HG02623 (cell line): ENCODE results near the gene MBOAT2.
"Not testable (repeated sequence)": the region's sequence is repeated elsewhere in the genome, so short reads cannot be mapped to it uniquely, and the experiment has no call there.

Experiments
- ATAC-seq: cut with Tn5 transposase; IDR thresholded peaks from one replicate; pipeline ENCODE4 v1.9.1; 2021; ENCODE audit warnings: moderate library complexity; ENCODE audit not compliant: unreplicated experiment

MBOAT2 gene

DNA sequence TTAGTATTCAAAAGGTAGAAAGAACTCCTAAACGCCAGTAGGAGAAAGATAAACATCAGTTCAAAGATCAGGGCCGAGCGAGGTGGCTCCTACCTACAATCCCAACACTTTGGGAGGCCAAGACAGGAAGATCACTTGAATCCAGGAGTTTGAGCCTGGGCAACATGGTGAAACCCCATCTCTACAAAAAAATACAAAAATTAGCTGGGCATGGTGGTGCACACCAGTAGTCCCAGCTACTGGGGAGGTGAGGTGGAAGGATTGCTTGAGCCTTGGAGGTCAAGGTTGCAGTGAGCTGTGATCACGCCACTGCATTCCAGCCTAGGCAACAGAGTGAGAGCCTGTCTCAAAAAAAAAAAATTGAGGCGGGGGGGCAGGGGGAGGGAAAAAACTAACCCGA, 40.6 kb downstream of the MBOAT2 start:
- no peak for ATAC-seq

DNA sequence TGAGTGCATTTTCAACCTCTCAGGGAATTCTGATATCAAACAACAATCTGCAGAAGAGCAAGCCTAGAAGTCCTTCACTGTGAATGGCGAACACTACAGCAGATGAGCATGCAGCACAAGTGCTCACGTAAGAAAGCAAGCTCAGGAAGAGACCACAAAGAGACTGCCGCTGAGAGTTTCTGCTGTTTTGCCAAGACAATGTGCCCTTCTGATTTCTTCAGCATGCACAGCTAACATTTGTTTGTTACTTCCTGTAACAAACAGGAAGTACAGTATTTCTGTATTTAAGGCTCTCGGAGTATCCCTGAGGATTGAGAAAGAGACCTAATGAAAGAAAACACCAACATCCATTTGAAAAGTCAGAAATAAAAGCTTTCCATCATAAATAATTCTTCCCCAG, 45.9 kb downstream of the MBOAT2 start:
- no peak for ATAC-seq

DNA sequence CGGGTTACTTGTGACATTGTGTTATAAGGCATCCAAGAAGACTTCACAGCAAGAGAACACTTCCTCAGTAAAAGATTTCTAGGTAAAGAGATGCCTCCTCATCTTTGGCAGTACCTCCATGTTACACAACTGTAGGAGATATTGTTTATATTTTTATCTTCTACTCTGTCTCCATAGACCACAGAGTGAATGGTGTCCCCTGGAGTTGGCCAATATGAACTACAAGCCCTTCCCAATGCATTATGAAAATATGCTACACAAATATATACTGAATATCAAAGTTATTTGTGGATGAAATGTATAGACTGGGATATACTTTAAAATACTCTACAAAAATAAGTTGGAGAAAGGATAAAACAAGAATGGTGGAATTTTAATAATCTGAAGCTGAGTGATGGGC, 46.7 kb downstream of the MBOAT2 start:
- ATAC-seq = no peak

DNA sequence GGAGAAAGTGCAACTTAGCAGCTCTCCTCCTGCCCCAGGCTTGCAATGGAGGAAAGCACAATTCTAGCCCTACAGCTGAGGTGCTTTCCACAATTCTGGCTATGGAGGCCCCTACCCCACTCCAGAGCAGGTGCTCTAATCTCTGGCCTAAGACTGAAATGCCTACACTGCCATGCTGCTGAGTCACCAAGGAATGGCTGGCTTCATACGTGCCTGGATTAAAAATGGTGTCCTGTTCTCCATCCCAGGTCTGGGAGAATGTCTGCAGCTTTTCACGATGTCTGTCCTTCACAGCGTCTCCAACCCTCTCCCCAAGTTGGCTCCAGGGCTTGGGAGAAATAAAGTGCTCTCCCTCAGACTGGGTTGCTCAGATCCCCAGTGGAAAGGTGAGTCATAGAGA, 48.5 kb downstream of the MBOAT2 start:
- ATAC-seq = no peak

DNA sequence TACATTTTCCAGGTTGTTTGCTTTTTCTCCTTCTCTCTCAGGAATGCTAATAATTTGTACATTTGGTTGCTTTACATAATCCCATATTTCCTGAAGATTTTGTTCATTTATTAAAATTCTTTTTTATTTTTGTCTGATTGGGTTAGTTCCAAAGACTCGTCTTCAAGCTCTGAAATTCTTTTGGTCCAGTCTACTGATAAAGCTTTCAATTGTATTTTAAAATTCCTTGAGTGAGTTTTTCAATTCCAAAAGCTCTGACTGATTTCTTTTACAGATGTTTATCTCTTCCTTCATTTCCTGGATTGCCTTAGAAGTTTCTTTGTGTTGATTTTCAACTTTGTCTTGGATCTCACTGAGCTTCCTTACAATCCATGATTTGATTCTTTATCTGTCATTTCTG, 50.0 kb downstream of the MBOAT2 start:
- no peak for ATAC-seq

DNA sequence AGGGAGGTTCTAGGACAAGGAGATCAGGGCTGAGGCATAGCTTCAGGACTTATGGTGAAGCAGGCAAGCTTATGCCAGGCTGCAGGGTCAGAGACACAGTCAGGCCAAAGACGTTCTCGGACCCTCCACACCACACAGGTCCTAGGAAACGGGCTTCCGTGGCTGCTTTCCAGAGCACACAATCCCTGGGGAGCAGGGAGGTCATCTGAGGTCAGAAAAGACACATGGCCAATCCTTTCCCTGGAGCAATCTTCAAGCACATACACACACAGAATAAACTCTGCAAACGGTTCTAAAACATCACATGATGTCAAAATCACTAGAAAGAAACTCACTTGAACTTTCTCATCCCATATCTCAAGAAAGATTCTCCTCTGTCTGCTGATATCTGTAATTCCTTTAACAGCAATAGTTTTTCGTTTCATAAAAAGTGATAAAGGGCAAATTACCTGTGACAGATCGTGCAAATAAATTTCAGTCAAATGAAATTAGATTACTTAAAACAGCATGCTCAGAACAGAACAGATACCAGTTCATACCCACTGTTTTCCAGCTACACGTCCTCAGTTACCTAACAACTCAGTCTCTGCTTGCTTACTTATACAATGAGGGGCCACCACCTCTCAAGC, 63.9 kb downstream of the MBOAT2 start:
- ATAC-seq = no peak

DNA sequence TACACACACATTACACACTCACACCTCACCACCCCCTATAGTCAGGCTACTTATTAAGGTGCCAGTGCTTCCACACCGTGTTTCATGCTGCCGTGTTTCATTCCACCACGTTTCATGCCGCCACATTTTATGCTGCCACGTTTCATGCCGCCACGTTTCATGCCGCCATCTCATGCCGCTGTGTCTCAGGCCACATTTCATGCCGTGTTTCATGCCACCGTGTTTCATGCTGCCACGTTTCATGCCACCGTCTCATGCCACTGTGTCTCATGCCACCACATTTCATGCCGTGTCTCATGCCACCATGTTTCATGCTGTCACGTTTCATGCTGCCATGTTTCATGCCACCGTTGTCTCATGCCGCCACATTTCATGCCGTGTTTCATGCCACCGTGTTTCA, 65.1 kb downstream of the MBOAT2 start:
- no peak for ATAC-seq

DNA sequence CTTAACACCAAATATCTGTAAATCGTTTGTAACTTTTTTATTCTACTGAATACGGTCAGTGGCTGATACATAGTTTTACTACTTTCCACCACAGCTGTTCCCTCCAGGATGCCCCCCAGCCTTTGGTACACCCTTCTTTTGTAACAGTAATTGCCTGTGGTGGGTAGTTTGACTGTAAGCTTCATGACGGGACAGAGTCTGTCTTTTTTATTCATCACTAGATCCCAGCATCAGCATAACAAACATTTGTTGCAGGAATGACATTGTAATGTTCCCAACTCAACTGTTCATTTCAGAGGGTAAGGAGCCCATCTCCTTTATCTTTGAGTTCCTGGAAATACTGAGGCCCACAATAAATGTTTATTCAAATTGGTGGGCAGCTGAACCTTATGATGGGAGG, 67.5 kb downstream of the MBOAT2 start:
- ATAC-seq = no peak

DNA sequence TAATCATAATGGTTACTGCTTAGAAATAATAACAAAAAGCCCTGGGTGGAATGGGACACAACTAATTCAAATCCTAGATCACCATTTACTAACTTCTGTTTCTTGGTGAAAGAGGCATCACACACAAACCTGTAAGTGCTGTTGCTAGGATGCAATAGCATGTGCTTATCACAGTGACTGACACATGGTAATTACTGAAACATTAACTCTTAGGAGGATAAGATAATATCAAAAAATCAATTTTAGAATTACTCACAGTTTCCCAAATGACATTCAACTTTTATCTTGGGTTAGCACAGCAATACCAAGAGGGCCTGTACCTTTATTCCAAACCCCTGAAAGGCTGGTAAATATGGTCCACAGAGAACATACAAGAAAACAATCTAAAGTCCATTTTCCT, 69.1 kb downstream of the MBOAT2 start:
- ATAC-seq = no peak

DNA sequence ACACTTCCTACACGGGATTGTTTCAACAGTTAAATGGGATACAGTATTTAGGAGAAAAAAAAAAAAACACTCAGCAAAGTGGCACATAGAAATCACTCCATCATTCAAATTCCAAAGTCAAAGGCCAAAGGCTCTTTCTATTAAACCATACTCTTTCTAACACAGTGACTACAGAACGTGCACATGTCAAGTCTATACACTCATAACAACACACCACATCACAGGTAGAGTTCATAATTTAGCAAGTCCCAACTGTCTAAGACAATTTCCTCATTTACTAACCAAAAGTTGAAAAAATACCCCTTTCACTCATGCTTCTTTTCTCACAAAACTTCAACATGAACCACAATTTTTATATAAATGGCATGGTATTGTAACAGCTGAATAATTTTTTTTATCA, 70.8 kb downstream of the MBOAT2 start:
- no peak for ATAC-seq

DNA sequence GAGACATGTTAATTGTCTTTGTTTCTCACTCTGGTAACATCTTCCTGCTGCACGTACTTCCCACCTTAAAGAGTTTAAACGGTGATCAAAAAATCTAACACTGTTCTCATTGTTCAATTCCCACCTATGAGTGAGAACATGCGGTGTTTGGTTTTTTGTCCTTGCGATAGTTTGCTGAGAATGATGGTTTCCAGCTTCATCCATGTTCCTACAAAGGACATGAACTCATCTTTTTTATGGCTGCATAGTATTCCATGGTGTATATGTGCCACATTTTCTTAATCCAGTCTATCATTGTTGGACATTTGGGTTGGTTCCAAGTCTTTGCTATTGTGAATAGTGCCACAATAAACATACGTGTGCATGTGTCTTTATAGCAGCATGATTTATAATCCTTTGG, 73.3 kb downstream of the MBOAT2 start:
- ATAC-seq = not testable (repeated sequence)

DNA sequence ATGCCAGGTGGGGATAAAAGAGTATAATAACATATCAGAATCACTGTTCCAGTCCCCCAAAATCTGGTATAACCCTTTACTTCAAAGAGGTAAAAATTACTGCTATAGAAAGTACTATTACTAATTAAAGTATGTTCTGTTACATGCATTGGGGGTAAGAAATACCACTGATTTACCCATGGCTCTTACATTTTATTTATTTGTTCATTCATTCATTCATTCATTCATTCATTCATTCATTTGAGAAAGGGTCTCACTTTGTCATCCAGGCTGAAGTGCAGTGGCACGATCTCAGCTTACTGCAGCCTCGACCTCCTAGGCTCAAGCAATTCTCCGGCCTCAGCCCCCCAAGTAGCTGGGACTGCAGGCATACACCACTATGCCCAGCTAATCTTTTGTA, 74.4 kb downstream of the MBOAT2 start:
- ATAC-seq = no peak

DNA sequence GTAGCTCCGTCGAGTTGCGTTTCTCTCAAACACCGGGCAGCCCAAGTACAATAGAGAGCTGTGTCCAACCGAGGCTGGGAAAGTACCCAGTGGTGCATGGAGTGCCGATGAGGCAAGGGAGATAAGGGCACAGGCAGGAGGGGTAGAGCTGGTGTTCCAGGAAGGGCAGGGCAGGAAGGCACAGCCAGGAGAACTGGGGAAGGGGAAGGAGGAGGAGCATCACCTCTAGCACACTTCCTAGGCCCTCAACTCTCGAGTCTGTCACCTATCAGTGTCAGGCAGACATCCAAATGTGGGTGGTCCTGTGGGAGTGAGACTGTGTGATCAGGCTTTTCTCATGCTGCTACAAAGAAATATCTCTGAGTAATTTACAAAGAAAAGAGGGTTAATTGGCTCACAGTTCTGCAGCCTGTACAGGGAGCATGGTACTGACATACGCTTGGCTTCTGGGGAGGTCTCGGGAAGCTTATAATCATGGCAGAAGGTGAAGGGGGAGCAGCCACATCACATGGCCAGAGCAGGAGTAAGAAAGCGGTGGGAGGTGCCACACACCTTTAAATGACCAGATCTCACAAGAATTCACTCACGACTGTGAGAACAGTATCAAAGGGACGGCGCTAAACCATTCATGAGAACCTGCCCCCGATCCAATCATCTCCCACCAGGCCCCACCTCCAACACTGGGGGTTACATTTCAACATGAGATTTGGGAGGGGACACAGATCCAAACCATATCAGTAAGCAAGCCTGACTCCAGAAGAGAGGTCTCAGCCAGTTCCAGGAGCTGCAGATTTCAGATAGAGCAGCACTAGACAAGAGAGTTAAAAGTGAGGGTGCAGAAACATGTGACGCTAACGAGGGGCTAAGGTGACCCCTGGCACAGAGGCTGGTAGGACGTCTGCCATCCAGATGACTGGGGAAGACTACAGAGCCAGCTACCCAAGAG, 75.7 kb downstream of the MBOAT2 start:
- ATAC-seq = no peak

DNA sequence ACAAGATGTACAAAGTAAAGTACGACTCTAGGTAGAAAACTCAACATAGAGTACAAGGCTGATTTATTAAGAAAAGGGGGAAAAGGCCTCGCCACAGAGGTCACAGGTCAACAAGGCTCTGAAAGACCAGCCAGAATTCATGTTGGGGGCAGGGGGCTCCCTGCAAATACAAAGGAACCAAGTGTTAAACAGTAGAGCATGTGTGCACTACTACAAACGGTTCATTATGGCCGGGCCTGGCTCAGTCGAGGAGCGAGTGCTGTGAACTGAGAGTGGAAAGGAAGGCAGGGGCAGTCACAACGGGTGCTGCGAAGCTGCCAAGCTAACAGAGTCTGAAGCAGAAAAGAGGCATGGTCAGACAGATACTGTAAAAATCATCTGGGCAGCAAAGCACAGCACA, 77.1 kb downstream of the MBOAT2 start:
- ATAC-seq = no peak

DNA sequence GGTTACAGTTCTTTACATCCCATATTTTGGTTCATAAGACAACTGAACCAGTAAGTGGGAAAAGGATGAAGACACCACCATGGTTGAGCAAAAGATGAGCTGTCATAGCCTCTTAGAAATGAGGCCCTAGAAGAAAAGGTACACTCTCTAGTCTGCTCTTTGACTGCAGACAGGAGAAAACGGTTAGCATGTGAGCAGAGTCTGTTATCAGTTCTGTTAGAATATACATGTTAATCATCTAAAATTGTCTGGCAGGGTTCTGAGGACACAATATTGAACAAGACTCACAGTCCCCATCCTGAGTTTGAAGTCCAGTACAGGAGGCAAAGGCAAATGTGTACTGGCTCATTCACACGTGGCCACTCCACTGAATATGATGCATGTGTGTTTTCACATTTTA, 78.1 kb downstream of the MBOAT2 start:
- no peak for ATAC-seq

DNA sequence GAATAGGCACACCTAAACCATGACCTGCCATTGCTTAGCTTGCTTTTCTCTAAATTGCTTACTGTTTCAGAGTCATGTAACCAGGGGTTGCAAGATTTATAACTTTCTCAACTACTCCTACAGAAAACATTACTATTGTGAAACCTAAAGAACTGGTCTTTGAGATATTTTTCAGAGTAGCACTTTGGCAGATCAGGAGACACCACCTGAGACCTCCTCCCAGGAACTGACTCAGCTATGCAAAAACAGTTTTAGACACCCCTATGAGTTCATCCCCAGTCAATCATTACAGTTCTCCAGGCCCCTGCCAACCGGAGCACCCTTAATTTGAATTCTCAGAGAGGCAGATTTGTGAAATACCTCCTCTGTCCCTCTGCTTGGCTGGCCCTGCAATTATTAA, 80.3 kb downstream of the MBOAT2 start:
- ATAC-seq = no peak

DNA sequence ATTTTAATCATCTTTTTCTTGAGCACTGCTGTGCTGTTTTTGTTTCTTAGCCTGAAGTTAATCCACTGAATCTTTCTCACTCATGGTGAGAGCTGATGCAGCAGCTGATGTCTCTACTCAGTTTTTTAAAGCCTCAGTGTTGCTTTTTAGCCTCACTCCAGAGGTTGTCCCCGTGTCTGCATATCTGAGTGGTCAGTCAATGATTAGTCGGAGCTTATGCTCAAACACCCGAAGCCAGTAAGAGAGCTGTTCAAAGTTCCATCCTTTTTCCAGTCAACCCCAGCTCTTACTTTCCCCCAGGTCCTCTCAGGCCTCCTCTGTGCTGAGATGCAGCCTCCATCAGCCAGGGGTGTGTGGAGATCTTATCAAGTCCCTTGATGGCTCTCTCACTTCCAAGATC, 81.1 kb downstream of the MBOAT2 start:
- no peak for ATAC-seq

DNA sequence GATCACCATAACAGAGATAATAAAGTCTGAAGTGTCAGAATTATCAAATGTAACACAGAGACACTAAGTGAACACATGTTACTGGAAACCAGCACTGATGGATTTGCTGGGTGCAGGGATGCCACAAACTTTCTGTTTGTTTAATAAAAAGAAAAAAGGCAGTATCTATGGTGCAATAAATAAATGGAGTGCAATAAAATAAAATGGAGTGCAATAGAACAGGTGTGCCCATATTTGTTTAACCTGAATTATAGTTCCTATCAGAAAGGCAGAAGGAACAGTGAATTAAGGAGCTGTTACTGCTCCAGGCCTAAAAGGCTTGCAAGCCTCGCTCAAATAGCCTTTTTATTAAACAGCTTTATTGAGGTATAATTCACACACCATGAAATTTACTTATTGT, 85.1 kb downstream of the MBOAT2 start:
- ATAC-seq = no peak

DNA sequence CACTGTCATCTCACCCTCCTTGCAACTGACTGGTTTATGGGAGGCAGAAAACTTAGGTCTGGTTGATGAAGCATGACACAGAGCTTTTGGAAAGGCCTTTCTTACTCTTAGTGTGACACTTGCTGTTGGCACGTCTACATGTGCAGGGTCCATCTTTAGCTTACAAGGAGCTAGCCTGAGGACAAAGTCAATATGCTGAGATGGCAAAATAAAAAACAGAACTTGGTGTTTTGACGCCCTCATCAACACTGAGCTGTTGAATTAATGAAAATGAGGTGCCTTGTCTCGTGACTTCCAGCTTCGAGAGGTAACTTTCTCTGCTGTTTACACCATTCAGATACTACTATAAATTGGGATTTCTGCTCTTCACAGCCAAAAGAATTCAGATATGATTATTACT, 87.5 kb downstream of the MBOAT2 start:
- ATAC-seq = no peak

DNA sequence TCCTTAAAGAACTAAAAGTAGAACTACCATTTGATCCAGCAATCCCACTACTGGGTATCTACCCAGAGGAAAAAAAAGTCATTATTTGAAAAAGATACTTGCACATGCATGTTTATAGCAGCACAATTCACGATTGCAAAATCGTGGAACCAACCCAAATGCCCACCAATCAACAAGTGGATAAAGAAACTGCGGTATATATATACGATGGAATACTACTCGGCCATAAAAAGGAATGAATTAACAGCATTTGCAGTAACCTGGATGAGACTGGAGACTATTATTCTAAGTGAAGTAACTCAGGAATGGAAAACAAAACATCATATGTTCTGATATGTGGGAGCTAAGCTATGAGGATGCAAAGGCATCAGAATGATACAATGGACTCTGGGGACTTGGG, 89.7 kb downstream of the MBOAT2 start:
- not testable (repeated sequence) for ATAC-seq

DNA sequence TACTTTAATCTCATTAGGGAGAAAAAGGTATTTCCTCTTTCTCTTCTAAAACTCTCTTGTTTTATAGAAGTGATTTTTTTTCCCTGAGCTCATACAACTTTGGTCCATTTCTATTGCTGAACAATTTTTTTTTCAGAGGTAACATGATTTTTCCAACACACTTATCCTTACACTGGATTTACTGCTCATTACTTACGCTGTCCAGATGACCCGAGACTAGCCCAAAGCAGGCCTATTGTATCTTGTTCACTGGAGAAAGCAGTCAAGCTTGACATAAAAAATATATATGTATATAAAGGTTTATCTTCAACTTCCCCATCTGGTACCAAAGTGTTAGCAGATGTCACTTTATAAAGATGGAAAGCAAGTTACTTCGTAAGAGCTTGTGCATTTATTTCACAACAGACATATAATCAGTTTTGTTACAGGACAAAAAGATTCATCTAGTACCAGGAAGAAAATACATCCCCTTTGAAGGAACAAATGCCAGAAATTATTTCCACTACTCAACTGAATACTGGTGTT, 95.7 kb downstream of the MBOAT2 start:
- ATAC-seq = no peak

DNA sequence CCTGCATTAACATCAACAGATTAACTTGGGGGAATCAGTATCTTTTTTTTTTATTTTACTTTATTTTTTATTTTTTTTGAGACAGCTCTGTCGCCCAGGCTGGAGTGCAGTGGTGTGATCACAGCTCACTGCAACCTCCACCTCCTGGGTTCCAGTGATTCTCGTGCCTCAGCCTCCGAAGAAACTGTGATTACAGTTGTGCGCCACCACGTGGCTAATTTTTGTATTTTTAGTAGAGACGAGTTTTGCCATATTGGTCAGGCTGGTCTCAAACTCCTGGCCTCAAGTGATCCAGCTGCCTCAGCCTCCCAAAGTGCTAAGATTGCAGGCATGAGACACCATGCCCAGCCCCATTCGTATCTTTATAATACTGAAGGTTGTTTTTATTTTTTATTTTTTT, 99.6 kb downstream of the MBOAT2 start:
- ATAC-seq = not testable (repeated sequence)
